Esophagus squamous epithelium (tissue), 4 donors: Measurements from ENCODE around the gene BRSK2.

ENCODE experiments used
- POLR2A ChIP-seq, 4 donors: fragments of 450-650 bp; IDR thresholded peaks; one replicate each; pipeline ENCODE4 v1.6.1; 2017; ENCODE audit warnings: antibody characterized with exemption in 4 of 4, mild to moderate bottlenecking in 4 of 4, moderate library complexity in 3 of 4
- TF ChIP-seq, protein P1 (sequence below), 6 experiments: fragments of 450-650 bp in 4 of 6; fragments of 200-600 bp in 2 of 6; sonication (generic) in 2 of 6; IDR thresholded peaks; one replicate each; pipeline ENCODE4 v1.5.1; 2016 to 2019; ENCODE audit warnings: antibody characterized with exemption in 6 of 6, mild to moderate bottlenecking in 4 of 6, moderate library complexity in 4 of 6

DNA sequence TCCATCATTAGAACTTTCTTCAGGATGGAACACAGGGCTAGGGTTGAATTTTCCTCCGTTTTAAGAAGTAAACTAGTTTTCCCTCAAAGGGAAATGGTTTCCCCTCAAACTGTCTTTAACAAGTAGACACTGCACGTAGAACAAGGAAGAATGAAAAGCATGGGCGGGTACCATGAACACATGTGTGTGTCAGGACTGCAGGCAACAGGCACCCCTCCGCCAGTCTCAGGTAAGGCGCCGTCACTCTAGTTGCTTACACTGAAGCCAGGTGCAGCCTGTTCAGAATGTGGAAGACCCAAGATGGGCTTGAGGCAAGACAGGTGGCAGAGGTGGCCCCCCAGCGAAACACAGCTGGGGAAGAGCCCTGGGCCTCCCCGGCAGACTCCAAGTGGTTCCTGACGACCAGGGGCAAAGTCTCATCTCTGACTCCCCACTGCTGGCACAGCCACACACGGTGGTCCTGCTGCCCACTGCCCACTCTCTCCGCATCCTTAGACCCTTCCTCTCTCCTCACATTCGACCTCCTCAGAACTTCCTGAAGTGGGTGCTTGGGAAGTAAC, 122.3 kb downstream of the BRSK2 start:
- TF ChIP-seq, protein P1, sequence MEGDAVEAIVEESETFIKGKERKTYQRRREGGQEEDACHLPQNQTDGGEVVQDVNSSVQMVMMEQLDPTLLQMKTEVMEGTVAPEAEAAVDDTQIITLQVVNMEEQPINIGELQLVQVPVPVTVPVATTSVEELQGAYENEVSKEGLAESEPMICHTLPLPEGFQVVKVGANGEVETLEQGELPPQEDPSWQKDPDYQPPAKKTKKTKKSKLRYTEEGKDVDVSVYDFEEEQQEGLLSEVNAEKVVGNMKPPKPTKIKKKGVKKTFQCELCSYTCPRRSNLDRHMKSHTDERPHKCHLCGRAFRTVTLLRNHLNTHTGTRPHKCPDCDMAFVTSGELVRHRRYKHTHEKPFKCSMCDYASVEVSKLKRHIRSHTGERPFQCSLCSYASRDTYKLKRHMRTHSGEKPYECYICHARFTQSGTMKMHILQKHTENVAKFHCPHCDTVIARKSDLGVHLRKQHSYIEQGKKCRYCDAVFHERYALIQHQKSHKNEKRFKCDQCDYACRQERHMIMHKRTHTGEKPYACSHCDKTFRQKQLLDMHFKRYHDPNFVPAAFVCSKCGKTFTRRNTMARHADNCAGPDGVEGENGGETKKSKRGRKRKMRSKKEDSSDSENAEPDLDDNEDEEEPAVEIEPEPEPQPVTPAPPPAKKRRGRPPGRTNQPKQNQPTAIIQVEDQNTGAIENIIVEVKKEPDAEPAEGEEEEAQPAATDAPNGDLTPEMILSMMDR (IDR thresholded peaks at IDR 0.05) = no peak
- no peak for TF ChIP-seq POLR2A (IDR thresholded peaks at IDR 0.05)
